ENCODE measurements around the gene RAD51B. TPM values are rescaled to one million over a fixed set of nuclear protein-coding genes. Genes with fewer than 3 reads are reported as not detected.

RAD51B gene
- total RNA-seq, 1 experiment from 2014 or later = 8.5 TPM

GRCh38 chr14:68735856-68736255 is 916.3 kb downstream of the RAD51B start:
- Histone ChIP-seq H3K4me3 (ENCODE audit: low read depth in 2 of 2, low read length in 2 of 2) (no peak overlapping the region), H3K9me3 (ENCODE audit: control insufficient read depth, insufficient read depth, low read depth, low read length) (no peaks in the 10 kb centered on the region), H3K4me1 (ENCODE audit: control insufficient read depth, insufficient read depth, low read length) (no peaks in the 10 kb centered on the region), H3K27ac (ENCODE audit: low read length) (no peak overlapping the region), H3K27me3 (ENCODE audit: control insufficient read depth, insufficient read depth, low read length) (no peaks in the 10 kb centered on the region), H3K36me3 (ENCODE audit: control insufficient read depth, insufficient read depth, low read length) (no peaks in the 10 kb centered on the region)
- intact Hi-C loops (cut with micrococcal nuclease; ENCODE audit: unreplicated experiment) (no loop called here), in situ Hi-C loops (cut with HindIII; ENCODE audit: low pct_unique_long_range_greater_than_20kb, low sequenced_read_pairs) (no loop called here)
- ChIA-PET POLR2A (no interaction called here), CTCF (no interaction called here)
- BruUV-seq (replicated peaks) = no TSS peak
- TF ChIP-seq CTCF (IDR thresholded peaks at IDR 0.05) (no peak), REST (IDR thresholded peaks at IDR 0.05; ENCODE audit: insufficient read depth in 1 of 2, low read depth in 2 of 2, low read length in 1 of 2) (no peak), SIN3A (IDR thresholded peaks at IDR 0.05; ENCODE audit: borderline replicate concordance, insufficient read depth, low read depth, low read length) (no peak), POLR2AphosphoS5 (IDR thresholded peaks at IDR 0.05; ENCODE audit: low read depth, low read length) (no peak), TCF7L2 (IDR thresholded peaks at IDR 0.05; ENCODE audit: low read depth, low read length) (no peak)
- DNase-seq (ENCODE audit: low read depth, low spot score) = no peak
- ATAC-seq = no peak

GRCh38 chr14:68736471-68736871 is 916.9 kb downstream of the RAD51B start:
- Histone ChIP-seq H3K27me3 (ENCODE audit: control insufficient read depth, insufficient read depth, low read length) (no peaks in the 10 kb centered on the region), H3K4me3 (ENCODE audit: low read depth in 2 of 2, low read length in 2 of 2) (no peak overlapping the region), H3K9me3 (ENCODE audit: control insufficient read depth, insufficient read depth, low read depth, low read length) (no peaks in the 10 kb centered on the region), H3K36me3 (ENCODE audit: control insufficient read depth, insufficient read depth, low read length) (no peaks in the 10 kb centered on the region), H3K27ac (ENCODE audit: low read length) (no peak overlapping the region), H3K4me1 (ENCODE audit: control insufficient read depth, insufficient read depth, low read length) (no peaks in the 10 kb centered on the region)
- ATAC-seq (no peak), DNase-seq (ENCODE audit: low read depth, low spot score) (no peak)
- no TSS peak for BruUV-seq (replicated peaks)
- POLR2A ChIA-PET = no interaction called here
- CTCF ChIA-PET = interaction anchor here (0.7 kb wide), 1 partner anchor 551 kb away, joined by 4 read pairs; no protein-coding TSS in a partner anchor
- no peak for TF ChIP-seq POLR2AphosphoS5 (IDR thresholded peaks at IDR 0.05; ENCODE audit: low read depth, low read length)
- TF ChIP-seq CTCF (IDR thresholded peaks at IDR 0.05) = no peak
- TF ChIP-seq SIN3A (IDR thresholded peaks at IDR 0.05; ENCODE audit: borderline replicate concordance, insufficient read depth, low read depth, low read length) = no peak
- no peak for TF ChIP-seq TCF7L2 (IDR thresholded peaks at IDR 0.05; ENCODE audit: low read depth, low read length)
- TF ChIP-seq REST (IDR thresholded peaks at IDR 0.05; ENCODE audit: insufficient read depth in 1 of 2, low read depth in 2 of 2, low read length in 1 of 2) = no peak
- intact Hi-C loops (cut with micrococcal nuclease; ENCODE audit: unreplicated experiment) = no loop called here
- in situ Hi-C loops (cut with HindIII; ENCODE audit: low pct_unique_long_range_greater_than_20kb, low sequenced_read_pairs) = no loop called here
